Ramos (cell line): ENCODE data around the gene KCNJ18.
"Not testable (repeated sequence)": the region's sequence is repeated elsewhere in the genome, so short reads cannot be mapped to it uniquely, and the experiment has no call there.

Experiments used
- in situ Hi-C: fragments of 300-500 bp; cut with MboI; formaldehyde crosslinking; loops from one replicate; pipeline ENCODE4 v1.14.3; 2022; ENCODE audit warnings: low sequenced_read_pairs; ENCODE audit not compliant: unreplicated experiment

The KCNJ18 gene

DNA sequence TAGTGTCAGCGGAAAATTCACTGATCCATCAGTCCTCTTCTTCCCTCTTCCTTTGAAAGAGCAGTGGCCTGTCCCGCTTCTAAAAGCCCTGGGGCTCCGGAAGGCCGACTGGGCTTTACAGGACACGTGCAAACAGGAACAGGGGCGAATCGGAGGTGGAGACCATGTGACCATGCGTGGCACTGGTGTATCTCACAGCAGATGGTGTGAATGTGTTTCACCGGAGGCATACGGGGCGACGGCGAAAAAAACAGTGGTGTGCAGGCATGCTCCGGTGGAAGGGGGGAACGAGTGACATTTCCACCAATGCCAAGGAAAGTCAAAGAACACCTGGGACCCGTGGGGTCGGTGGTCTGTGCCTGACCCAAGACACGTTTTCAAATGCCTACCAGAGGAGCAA lies 8.4 kb upstream of the KCNJ18 start:
- in situ Hi-C loops, result not testable (repeated sequence)

DNA sequence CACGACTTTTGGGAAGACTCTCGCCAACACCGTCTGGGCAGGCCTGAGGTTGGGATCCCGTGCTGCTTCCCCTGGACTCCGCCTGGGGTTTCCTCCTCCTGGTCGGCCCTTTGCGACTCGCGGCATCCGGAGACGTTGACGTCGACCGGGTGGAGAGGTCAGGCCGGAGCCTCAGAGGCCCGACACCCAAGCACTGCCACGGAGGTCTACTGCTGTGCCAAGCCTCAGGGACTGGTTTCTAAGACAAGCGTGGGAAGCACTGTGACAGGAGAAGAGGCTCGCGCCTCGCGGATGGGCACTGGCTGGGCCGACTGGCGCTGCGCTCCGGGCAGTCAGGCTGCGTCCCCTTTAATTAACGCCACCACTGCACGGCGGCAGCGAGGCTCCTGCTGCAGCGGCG lies 7.9 kb upstream of the KCNJ18 start:
- in situ Hi-C loops, result not testable (repeated sequence)

DNA sequence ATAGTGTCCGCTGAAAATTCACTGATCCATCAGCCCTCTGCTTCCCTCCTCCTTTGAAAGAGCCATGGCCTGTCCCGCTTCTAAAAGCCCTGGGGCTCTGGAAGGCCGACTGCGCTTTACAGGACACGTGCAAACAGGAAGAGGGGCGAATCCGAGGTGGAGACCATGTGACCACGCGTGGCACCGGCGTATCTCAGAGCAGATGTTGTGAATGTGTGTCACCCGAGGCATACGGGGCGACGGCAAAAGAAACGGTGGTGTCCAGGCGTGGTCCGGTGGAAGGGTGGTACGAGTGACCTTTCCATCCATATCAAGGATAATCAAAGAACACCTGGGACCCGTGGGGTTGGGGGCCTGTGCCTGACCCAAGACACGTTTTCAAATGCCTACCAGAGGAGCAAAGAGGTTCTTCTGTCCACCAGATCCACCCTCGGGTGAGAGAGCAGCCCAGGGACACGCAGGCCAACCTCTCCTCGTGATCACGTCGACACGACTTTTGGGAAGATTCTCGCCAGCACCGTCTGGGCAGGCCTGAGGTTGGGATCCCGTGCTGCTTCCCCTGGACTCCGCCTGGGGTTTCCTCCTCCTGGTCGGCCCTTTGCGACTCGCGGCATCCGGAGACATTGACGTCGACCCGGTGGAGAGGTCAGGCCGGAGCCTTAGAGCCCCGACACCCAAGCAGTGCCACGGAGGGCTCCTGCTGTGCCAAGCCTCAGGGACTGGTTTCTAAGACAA lies 7.1 kb upstream of the KCNJ18 start:
- in situ Hi-C loops, result not testable (repeated sequence)

DNA sequence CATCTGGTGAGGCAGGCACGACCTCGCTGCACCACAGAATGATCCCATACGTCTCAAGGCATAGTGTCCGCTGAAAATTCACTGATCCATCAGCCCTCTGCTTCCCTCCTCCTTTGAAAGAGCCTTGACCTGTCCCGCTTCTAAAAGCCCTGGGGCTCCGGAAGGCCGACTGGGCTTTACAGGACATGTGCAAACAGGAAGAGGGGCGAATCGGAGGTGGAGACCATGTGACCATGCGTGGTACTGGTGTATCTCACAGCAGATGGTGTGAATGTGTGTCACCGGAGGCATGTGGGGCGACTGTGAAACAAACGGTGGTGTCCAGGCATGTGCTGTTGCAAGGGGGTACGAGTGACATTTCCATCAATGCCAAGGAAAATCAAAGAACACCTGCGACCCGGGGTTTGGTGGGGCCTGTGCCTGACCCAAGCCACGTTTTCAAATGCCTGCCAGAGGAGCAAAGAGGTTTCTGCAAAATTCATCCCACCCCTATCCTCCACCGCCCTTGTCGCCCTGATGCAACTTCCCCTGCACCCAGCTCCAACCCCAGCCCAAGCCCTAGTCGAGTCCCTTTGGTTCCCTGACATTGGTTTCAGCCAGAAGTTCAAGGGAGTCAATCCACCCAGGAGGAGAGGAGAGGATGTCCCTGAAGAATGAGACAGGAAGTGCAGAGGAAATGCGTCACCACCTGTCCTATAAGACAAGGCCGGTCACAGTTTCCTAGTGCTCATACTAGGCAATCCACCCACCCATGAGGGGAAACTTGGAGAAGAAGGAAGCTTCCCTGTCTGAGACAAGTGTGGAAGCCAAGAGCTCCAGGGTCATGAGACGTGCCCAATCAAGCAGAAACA lies 5.9 kb upstream of the KCNJ18 start:
- in situ Hi-C loops, result no loop called here

DNA sequence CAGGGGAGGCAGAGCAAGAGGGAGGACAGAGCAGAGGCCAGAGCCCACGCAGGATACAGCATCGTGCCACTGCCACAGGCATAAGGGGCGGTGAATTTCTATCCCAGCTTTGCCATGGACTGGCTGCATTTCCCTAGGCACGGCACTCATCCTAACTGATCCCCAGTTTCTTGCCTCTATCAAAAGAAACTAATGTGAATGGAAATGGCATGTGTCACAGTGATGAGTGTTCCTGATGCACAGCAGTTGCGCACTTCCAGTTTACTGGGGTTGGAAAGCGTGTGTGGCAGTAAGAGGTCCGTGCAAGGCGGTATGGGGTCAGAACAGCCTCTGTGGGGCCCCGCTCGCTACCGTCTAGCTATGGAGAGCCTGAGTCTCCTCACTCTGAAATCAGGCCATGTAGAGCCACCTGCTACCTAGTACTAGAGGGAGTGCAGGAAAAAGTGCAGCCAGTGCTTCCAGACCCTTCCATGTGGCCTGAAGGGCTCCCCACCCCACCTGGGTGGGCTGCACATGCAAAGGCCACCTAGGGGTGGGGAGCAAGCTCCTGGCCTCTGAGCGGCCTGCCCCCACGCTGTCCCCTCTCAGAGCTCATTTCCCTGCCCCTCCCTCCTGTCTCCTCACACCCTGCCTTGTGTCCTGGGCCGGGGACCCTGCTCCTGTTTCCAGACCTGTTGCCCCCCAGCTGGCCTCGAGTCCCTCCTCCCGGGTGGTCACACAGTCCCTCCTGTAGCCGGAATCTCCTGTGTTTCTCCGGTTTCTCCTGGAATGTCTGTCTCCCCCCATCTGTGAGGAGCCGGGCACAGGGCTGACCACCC lies 5.0 kb upstream of the KCNJ18 start:
- in situ Hi-C loops, result no loop called here

DNA sequence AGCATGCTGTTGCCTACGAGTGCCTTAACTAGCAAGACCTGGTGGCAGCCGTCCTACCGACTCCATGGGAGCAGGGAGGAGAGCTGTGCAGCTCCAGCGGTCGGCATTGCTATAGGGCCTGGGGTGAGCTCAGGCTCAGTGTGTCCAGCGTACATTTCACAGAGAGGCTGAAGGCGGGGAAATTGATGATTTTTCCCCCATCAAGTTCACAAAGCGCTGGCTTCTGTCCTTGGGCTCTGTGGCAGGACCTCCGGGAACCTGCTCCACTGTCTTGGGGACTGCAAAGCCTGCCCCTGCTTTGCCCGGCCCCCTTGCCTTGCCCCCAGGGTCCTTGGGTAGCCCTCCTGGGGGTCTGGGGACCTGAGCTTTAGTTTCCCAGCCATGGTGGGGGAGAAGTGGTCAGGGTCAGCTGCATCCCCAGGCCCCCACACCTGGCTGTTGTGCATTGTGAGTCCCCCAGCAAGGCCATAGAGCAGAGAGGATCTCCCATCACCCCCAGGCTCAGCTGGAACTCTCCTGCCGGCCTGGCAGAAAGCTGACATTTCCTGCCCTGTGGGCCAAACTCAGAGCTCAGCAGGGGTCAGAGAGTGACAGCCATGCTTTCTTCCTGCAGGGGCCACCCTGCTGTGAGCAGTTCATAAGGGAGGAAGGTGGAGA lies 3.9 kb upstream of the KCNJ18 start:
- in situ Hi-C loops, result no loop called here

DNA sequence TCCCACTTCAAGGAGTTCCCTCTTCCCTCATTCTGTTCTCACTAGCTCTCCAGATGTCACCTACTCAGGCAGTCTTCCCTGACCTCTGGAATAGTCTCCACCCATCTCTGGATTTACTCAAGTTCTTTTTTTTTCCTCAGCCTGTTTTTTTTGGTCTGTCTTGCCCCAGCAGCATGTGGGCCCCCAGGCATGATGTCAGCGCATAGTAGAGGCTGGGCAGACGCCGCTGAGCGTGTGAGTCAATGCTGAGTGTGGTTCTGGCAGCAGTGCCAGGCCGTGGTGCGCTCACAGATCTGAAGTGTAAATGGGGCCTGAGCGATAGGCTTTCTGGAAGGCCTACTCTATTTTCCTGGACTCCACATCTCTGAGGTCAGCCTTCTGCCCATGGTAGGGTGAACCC lies 2.7 kb upstream of the KCNJ18 start:
- in situ Hi-C loops, result no loop called here

DNA sequence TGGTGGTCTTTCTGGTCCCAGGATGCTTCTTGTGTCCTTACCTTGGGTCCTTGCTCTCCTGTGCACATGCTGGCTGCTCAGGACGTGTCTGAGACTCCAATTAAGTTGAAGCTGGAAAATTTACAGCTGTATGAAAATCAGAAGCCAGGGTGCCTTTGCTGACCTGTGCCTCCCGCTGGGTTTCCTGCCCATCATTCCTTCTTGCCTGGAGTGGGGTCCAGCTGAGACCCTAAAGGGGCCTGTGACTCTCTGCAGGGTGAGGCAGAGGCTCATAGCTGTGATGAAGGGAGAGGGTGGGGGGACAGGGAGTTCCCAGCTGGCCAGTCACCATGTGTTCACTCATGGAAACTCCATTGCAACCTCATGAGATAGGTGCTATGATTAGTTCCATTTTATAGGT lies 1.5 kb upstream of the KCNJ18 start:
- in situ Hi-C loops, result not testable (repeated sequence)

DNA sequence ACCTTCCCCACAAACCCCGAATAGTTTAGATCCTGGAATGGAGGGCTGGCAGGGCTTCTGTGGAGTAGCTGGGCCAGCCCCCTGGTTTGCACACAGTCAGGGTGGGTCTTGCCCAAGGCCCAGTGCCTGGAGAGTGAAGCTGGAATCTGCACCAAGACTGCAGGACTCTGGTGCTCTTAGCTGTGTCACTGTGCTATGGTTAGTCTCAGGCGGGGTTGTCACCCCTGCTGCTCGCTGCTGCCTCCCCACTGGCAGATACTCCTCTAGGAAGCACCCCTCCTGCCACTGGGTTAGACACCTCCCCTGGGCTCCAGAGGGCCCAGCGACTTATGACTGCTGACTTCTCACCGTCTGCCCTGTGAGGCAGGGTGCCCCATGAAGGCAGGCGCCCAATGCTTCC lies 842 bp upstream of the KCNJ18 start:
- in situ Hi-C loops, result not testable (repeated sequence)

DNA sequence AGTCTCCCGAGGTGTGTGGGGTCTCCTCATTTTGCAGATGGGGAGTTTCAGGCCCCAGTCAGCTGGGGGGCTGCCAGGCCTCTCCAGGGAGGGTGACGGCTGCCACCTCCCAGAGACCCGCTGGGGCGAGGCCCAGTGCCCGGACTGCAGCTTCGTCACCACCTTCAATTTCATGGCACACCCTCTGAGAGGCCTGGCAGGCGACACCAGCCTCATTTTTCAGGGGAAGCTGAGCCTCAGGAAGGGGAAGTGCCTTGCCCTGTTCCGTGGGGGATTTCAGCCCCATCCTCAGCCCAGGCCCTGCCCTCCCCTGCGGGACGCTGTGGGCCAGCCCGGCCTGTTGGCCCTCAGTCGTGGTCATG lies 362 bp downstream of the KCNJ18 start:
- in situ Hi-C loops, result not testable (repeated sequence)

DNA sequence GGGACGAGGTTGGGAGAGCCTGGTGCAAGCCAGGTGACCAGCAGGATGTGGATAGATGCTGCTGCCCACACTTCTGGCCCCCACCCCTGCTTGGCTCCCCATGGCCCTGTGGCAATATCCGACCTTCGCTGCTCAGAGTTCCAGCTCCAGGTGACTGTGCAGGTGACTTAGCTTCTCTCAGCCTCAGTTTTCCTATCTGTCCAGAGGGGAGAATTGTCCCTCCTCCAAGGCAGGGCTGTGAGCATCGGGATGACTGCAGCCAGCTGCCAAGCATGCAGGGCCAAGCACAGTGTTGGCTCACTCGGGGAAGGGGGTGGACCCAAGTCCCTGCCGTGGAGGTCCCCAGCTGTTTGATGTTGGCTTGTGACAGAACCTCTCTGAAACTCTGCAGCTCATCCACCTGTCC lies 1.1 kb downstream of the KCNJ18 start:
- in situ Hi-C loops, result not testable (repeated sequence)

DNA sequence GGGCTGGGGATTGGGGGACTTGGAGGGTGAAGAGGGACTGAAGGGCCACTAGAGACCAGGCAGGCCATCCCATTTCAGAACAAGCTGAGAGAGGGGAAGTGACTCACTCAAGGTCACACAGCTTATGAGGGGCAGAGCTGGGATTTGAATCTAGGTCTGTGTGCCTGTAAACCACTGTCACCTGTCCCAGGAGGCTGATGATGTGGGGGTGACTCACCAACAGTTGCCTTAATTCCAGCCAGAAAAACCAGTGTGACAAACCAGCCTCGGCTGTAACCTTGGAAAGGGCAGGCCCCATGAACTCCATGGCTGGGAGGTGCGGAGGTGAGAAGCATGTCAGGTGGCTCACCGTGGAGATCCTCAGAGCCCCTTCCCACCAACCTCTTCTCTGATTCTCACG lies 1.6 kb downstream of the KCNJ18 start:
- in situ Hi-C loops, result not testable (repeated sequence)

DNA sequence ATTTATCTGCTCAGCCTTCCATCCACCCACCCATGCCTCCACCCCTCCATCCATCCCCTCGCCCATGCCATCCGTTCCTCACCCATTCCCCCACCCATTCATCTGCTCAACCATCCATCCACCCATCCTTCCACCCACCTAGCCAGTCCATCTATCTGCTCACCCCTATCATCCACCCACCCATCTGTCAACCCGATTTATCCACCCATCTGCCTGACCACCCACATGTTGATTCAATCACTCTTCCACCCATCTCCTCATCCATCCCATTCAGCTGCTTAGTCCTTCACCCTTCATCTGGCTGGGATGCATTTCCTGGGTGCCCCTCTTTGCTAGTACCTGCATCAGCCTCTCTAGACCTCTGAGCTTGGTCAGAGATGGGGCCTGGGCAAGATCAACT lies 3.9 kb downstream of the KCNJ18 start:
- in situ Hi-C loops, result not testable (repeated sequence)

DNA sequence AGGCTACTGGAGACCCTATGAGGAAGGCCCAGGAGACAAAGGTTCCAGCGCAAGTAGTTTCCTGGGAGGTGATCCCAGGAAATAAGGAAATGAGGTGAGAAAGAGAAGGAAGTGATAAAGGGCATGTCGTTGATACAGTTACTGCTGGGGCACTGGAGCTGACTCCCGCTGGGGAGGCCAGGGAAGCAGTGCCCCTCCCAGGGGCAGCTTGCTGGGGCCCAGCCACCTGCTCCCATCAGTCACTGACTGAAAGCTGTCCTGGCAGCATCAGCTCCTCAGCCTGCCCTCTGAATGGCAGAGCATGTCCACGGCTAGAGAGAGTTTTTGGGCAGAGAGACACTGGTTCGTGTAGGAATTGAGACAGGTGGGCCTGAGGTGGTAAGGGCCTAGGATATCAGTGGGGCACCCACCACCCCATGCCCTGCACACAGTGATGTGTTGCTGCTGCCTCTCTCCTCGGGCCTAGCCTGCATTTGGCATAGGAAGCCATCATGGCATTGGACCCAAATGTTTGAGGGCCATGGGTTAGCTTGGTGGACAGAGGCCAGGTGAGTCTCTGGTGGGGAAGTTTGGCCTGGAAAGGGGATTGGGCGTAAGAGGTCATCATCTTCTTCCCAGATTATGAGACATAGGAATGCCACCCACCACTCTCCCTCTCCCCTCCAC lies 4.7 kb downstream of the KCNJ18 start:
- in situ Hi-C loops, result not testable (repeated sequence)

DNA sequence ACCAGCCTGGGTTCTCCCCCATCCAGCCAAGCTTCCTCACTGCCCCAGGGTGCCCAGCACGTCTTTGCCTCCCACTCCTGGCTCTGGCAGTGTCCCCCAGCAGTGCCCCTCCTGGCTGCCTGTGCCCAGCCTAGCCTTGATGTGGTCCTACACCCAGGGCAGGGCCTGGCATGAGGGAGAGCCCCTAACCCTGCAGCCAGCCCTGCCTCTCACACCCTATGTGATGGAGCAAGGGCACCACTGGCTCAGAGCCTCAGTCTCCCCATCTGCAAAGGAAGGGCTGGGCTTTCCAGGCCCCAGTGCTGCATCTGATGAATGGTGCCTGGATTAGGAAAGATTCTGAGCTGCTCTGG lies 5.2 kb downstream of the KCNJ18 start:
- in situ Hi-C loops, result not testable (repeated sequence)

DNA sequence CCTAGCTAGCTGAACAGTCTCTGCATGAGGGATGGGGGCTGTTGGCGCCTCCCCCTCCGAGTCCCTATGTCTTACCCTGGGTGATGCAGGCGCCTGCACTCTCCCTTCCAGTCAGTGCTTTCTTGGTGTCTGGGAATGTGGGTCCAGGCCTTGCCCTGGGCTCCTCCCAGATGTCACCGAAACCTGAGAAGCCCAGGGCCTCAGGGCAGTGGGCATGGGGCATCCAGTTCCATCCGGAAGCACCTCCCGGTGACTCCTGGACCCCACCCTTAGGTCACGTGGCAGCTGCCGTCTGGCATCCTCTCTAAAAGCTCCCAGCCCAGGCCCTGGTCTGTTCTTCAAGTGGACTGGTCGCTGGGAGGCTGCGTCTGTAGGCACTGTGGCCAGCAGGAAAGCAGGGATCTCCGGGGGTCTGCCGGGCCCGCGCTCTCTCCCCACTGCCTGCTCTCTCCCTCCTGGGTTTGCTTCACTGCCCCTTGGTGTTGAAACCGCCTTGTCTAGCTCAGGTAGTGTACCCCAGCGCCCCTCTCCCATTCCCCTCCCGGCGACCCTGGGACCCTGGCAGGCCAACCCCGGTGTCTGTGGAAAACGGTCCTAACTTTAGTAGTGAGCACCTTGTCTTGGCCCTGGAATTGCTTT lies 6.2 kb downstream of the KCNJ18 start:
- in situ Hi-C loops, result not testable (repeated sequence)

DNA sequence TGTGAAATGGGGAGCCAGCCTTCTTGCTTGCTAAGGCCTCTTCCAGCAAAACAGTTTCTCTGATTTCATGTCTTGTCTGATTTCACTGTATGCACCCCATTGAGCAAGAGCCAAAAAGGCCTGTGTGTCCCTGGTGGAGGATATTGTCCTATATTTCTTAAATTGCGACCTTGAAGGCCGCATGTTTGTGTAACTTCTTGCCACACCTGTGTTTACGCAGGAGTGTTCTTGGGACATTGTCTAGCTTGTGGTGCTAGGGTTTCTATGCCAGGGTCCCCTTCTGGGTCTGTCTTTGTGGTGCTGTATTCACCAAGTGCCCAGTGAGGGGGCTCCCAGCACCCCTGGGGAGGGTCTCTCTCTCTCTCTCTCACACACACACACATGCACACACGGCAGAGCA lies 6.8 kb downstream of the KCNJ18 start:
- in situ Hi-C loops, result not testable (repeated sequence)

DNA sequence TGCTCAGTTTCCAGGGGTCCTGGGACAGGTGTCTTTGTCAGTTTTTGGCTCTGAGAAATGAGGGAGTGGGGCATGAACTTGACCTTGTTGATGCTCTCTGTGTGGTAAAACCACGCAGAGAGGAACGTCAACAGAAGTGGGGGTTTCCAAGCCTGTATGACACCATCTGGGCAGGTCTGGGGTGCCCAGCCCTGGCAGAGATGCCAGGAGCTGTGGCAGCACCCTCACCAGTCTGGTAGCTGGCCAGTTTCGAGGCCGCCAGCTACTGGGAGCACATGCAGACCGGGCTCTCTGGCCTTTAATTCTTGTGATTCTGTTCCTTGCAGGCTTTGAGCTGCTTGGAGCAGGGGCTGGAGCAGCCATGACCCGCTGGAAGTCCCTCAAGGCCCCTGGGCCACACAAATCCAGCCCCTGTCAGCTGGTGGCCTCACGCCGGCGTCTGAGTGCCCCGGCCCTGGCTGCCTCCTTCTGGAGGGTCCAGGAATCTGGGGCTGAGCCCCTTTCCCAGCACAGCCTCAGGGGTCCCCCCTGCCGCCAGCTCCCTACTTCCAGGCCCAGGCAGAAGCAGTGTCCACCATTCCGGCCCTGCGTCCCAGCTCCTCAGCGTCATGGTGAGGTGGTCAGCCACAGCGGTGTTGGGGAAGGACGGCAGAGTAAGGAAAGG lies 7.4 kb downstream of the KCNJ18 start:
- in situ Hi-C loops, result loop anchor here (25.0 kb wide), 1 partner anchor 87 kb away; no protein-coding TSS in a partner anchor

DNA sequence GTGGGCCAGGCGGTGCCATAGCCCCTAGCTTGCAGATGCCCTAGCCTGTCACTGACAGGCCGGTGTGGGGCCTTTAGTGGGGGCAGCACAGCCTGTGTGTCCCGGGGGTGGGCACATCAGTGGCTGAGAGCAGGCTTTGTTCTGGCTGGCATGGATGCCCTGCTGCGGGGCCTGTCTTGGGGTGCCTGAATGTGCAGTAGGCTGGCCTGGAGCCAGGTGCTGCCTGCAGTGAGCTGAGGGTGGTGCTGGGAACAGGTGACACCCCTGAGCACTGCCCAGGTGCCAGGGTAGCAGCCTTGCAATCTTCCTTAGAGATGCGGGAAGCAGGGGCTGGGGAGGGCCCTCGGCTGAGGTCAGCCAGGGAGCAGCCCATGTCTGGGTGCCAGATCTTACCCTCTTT lies 8.8 kb downstream of the KCNJ18 start:
- in situ Hi-C loops, result loop anchor here (25.0 kb wide), 1 partner anchor 89 kb away; no protein-coding TSS in a partner anchor
